Liver (tissue), 3 donors: ENCODE data around the gene DNAJC5.

ENCODE experiments used
- EGR1 ChIP-seq, 2 donors: IDR thresholded peaks; 2 replicates each; pipeline ENCODE4 v1.6.1; 2016 to 2018; ENCODE audit warnings: antibody characterized with exemption in 2 of 2, low read depth in 2 of 2
- FOXA1 ChIP-seq: IDR thresholded peaks from 2 replicates; pipeline ENCODE4 v1.6.1; 2016; ENCODE audit warnings: antibody characterized with exemption
- GABPA ChIP-seq, 2 donors: IDR thresholded peaks in 1 of 2; conservative IDR thresholded peaks in 1 of 2; 2 replicates each; pipeline ENCODE4 v1.6.1; 2016; ENCODE audit warnings: antibody characterized with exemption in 2 of 2, mild to moderate bottlenecking in 1 of 2, moderate library complexity in 1 of 2
- HNF4A ChIP-seq, 2 donors: conservative IDR thresholded peaks; 2 replicates each; pipeline ENCODE4 v1.6.1; 2016; ENCODE audit warnings: antibody characterized with exemption in 2 of 2, mild to moderate bottlenecking in 2 of 2
- JUND ChIP-seq, 2 donors: IDR thresholded peaks; 2 replicates each; pipeline ENCODE4 v1.6.1; 2016; ENCODE audit warnings: antibody characterized with exemption in 2 of 2
- SP1 ChIP-seq: IDR thresholded peaks from 2 replicates; pipeline ENCODE4 v1.6.1; 2018; ENCODE audit warnings: antibody characterized with exemption, mild to moderate bottlenecking
- TAF1 ChIP-seq: conservative IDR thresholded peaks from 2 replicates; pipeline ENCODE4 v1.6.1; 2016; ENCODE audit warnings: antibody characterized with exemption, mild to moderate bottlenecking
- TF ChIP-seq, protein P1 (sequence below): fragments of 150-350 bp; IDR thresholded peaks from 2 replicates; pipeline ENCODE4 v1.5.1; 2017; ENCODE audit warnings: improper control_type of control experiment, low read depth, low read length; ENCODE audit not compliant: missing input control
- TF ChIP-seq, protein P2 (sequence below): IDR thresholded peaks from 2 replicates; pipeline ENCODE4 v1.6.1; 2016; ENCODE audit warnings: antibody characterized with exemption, mild to moderate bottlenecking
- TF ChIP-seq, protein P3 (sequence below): IDR thresholded peaks from 2 replicates; pipeline ENCODE4 v1.6.1; 2016; ENCODE audit warnings: antibody characterized with exemption
- donor health status: healthy.
- donor health status: healthy.

DNA sequence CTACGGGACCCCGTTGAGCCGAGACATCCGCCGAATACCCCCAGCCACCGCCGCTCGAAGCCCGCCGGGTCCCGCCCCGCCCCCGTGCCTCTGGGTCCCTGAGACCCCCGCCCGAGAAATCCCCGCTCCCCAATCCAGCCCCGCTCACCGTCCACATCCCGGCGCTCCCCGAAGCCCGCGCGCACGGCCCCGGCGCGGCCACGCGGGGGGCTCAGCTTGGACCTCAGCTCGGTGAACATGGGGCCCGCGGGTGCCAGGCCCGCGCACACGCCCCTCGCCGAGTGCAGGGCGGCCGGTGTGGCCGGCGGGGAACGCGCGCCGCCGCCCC, 84.3 kb downstream of the DNAJC5 start:
- TF ChIP-seq, protein P1, sequence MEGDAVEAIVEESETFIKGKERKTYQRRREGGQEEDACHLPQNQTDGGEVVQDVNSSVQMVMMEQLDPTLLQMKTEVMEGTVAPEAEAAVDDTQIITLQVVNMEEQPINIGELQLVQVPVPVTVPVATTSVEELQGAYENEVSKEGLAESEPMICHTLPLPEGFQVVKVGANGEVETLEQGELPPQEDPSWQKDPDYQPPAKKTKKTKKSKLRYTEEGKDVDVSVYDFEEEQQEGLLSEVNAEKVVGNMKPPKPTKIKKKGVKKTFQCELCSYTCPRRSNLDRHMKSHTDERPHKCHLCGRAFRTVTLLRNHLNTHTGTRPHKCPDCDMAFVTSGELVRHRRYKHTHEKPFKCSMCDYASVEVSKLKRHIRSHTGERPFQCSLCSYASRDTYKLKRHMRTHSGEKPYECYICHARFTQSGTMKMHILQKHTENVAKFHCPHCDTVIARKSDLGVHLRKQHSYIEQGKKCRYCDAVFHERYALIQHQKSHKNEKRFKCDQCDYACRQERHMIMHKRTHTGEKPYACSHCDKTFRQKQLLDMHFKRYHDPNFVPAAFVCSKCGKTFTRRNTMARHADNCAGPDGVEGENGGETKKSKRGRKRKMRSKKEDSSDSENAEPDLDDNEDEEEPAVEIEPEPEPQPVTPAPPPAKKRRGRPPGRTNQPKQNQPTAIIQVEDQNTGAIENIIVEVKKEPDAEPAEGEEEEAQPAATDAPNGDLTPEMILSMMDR = no peak
- TF ChIP-seq, protein P2, sequence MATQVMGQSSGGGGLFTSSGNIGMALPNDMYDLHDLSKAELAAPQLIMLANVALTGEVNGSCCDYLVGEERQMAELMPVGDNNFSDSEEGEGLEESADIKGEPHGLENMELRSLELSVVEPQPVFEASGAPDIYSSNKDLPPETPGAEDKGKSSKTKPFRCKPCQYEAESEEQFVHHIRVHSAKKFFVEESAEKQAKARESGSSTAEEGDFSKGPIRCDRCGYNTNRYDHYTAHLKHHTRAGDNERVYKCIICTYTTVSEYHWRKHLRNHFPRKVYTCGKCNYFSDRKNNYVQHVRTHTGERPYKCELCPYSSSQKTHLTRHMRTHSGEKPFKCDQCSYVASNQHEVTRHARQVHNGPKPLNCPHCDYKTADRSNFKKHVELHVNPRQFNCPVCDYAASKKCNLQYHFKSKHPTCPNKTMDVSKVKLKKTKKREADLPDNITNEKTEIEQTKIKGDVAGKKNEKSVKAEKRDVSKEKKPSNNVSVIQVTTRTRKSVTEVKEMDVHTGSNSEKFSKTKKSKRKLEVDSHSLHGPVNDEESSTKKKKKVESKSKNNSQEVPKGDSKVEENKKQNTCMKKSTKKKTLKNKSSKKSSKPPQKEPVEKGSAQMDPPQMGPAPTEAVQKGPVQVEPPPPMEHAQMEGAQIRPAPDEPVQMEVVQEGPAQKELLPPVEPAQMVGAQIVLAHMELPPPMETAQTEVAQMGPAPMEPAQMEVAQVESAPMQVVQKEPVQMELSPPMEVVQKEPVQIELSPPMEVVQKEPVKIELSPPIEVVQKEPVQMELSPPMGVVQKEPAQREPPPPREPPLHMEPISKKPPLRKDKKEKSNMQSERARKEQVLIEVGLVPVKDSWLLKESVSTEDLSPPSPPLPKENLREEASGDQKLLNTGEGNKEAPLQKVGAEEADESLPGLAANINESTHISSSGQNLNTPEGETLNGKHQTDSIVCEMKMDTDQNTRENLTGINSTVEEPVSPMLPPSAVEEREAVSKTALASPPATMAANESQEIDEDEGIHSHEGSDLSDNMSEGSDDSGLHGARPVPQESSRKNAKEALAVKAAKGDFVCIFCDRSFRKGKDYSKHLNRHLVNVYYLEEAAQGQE = no peak
- TF ChIP-seq GABPA (IDR thresholded peaks at IDR 0.05 in 1 of 2, conservative IDR thresholded peaks at IDR 0.05 in 1 of 2) = no peak
- no peak for TF ChIP-seq TAF1
- TF ChIP-seq, protein P3, sequence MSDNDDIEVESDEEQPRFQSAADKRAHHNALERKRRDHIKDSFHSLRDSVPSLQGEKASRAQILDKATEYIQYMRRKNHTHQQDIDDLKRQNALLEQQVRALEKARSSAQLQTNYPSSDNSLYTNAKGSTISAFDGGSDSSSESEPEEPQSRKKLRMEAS = no peak
- TF ChIP-seq FOXA1 = no peak
- no peak for TF ChIP-seq EGR1 (IDR thresholded peaks at IDR 0.05; ENCODE audit: low read depth in 2 of 2)
- TF ChIP-seq JUND (IDR thresholded peaks at IDR 0.05) = no peak
- no peak for TF ChIP-seq SP1
- no peak for TF ChIP-seq HNF4A (conservative IDR thresholded peaks at IDR 0.05)
